ENCODE results near the gene LMBR1L.

- TF ChIP-seq ATF3 (IDR thresholded peaks at IDR 0.05; ENCODE audit: insufficient read depth, low read depth, low read length) = no peak
- TF ChIP-seq TEAD4 (IDR thresholded peaks at IDR 0.05; ENCODE audit: low read depth, low read length) = no peak
- no peak for TF ChIP-seq EP300 (IDR thresholded peaks at IDR 0.05; ENCODE audit: borderline replicate concordance in 1 of 2, low read depth in 2 of 2, low read length in 2 of 2)
- TF ChIP-seq CTCF (IDR thresholded peaks at IDR 0.05; ENCODE audit: control extremely low read depth in 1 of 3, insufficient read depth in 1 of 3, low read depth in 1 of 3, low read length in 3 of 3) = no peak
- TF ChIP-seq USF2 (IDR thresholded peaks at IDR 0.05; ENCODE audit: low read length) = no peak
- TF ChIP-seq POLR2A (IDR thresholded peaks at IDR 0.05; ENCODE audit: control extremely low read depth in 1 of 2, low read depth in 2 of 2, low read length in 2 of 2) = no peak
Measured at GRCh38 chr12:49100380-49100779, 10.3 kb downstream of the LMBR1L start.

Data from H1 (cell line).